ENCODE data around the gene LTB4R2.

LTB4R2 gene

GRCh38 chr14:24270537-24271133 lies 39.3 kb upstream of the LTB4R2 start:
- Mint-ChIP-seq H3K4me1 (peaks cover 54% of the 10 kb centered on the region), H3K36me3 (peaks cover 18% of the 10 kb centered on the region), H3K4me3 (peak overlapping the region; percentile 85), H3K27ac (peak overlapping the region; percentile 97), H3K9me3 (no peaks in the 10 kb centered on the region), H3K27me3 (no peaks in the 10 kb centered on the region)
- CTCF ChIA-PET = interaction anchor here (1.2 to 12.6 kb wide), 10 partner anchors 10 to 57 kb away, joined by 4 to 110 read pairs (median 7); partner anchors contain the start of genes CHMP4A, CIDEB, DHRS1 and MDP1
- DNase-seq = no peak

- Mint-ChIP-seq H3K36me3 (peaks cover 16% of the 10 kb centered on the region), H3K9me3 (no peaks in the 10 kb centered on the region), H3K27me3 (no peaks in the 10 kb centered on the region), H3K27ac (peak within 1 kb of the TSS; percentile 97), H3K4me1 (peaks cover 54% of the 10 kb centered on the region), H3K4me3 (peak within 1 kb of the TSS; percentile 85)
- CTCF ChIA-PET = interaction anchor here (0.9 to 12.6 kb wide), 12 partner anchors 9 to 58 kb away, joined by 3 to 110 read pairs (median 6); partner anchors contain the start of genes CHMP4A, CIDEB, DHRS1 and LTB4R2
- peak; percentile 93 for DNase-seq
These were observed 38.7 kb upstream of the LTB4R2 start, which contains the start of gene RABGGTA for GRCh38 chr14:24271134-24271833. RABGGTA (minus strand) TSS chr14:24271597; CDS start chr14:24271115, 482 bp downstream.

GRCh38 chr14:24271834-24272263 lies 38.1 kb upstream of the LTB4R2 start:
- Mint-ChIP-seq H3K9me3 (no peaks in the 10 kb centered on the region), H3K27me3 (no peaks in the 10 kb centered on the region), H3K27ac (peak overlapping the region; percentile 95), H3K36me3 (peaks cover 12% of the 10 kb centered on the region), H3K4me1 (peaks cover 57% of the 10 kb centered on the region), H3K4me3 (peak overlapping the region; percentile 85)
- CTCF ChIA-PET = interaction anchor here (0.7 to 12.6 kb wide), 11 partner anchors 9 to 59 kb away, joined by 3 to 110 read pairs (median 5); partner anchors contain the start of genes CHMP4A, CIDEB, DHRS1 and LTB4R2
- no peak for DNase-seq

- CTCF ChIA-PET = interaction anchor here (0.7 to 12.6 kb wide), 9 partner anchors 8 to 59 kb away, joined by 3 to 110 read pairs (median 8); partner anchors contain the start of genes CHMP4A, CIDEB, DHRS1 and LTB4R2
- Mint-ChIP-seq H3K27ac (peak overlapping the region; percentile 95), H3K36me3 (peaks cover 5% of the 10 kb centered on the region), H3K27me3 (no peaks in the 10 kb centered on the region), H3K4me1 (peaks cover 60% of the 10 kb centered on the region), H3K9me3 (no peaks in the 10 kb centered on the region), H3K4me3 (peak overlapping the region; percentile 31)
- no peak for DNase-seq
These were observed 37.5 kb upstream of the LTB4R2 start for GRCh38 chr14:24272467-24272866.

GRCh38 chr14:24273422-24273998 lies 36.4 kb upstream of the LTB4R2 start:
- DNase-seq = no peak
- CTCF ChIA-PET = interaction anchor here (0.7 to 12.6 kb wide), 15 partner anchors 16 to 158 kb away, joined by 3 to 110 read pairs (median 4); partner anchors contain the start of genes CIDEB, DHRS1, LTB4R2 and NOP9
- no peak overlapping the region for H3K4me3 Mint-ChIP-seq

GRCh38 chr14:24274101-24274543 lies 35.8 kb upstream of the LTB4R2 start:
- DNase-seq = peak; percentile 48
- Mint-ChIP-seq H3K27me3 (no peaks in the 10 kb centered on the region), H3K4me1 (peaks cover 70% of the 10 kb centered on the region), H3K4me3 (no peak overlapping the region), H3K27ac (peak overlapping the region; percentile 84), H3K36me3 (peaks cover 4% of the 10 kb centered on the region), H3K9me3 (no peaks in the 10 kb centered on the region)
- CTCF ChIA-PET = interaction anchor here (0.7 to 12.6 kb wide), 15 partner anchors 16 to 158 kb away, joined by 3 to 110 read pairs (median 4); partner anchors contain the start of genes CIDEB, DHRS1, LTB4R2 and MDP1

More at GRCh38 chr14:24273422-24273998, 36.4 kb upstream of the LTB4R2 start:
- Mint-ChIP-seq H3K4me1 (peaks cover 65% of the 10 kb centered on the region), H3K9me3 (no peaks in the 10 kb centered on the region), H3K27me3 (no peaks in the 10 kb centered on the region), H3K36me3 (peaks cover 5% of the 10 kb centered on the region), H3K27ac (peak overlapping the region; percentile 84)

- no peaks in the 10 kb centered on the region for H3K36me3 Mint-ChIP-seq
- H3K27ac Mint-ChIP-seq = no peak overlapping the region
- peaks cover 60% of the 10 kb centered on the region for H3K4me1 Mint-ChIP-seq
- H3K9me3 Mint-ChIP-seq = no peaks in the 10 kb centered on the region
- no peak for DNase-seq
- CTCF ChIA-PET = interaction anchor here (0.9 to 12.6 kb wide), 2 partner anchors 23 to 29 kb away, joined by 3 to 110 read pairs; partner anchors contain the start of genes DHRS1 and NOP9
- peaks cover 13% of the 10 kb centered on the region for H3K27me3 Mint-ChIP-seq
- no peak overlapping the region for H3K4me3 Mint-ChIP-seq
These were observed 32.9 kb upstream of the LTB4R2 start for GRCh38 chr14:24277071-24277470.

GRCh38 chr14:24277606-24278321 lies 32.2 kb upstream of the LTB4R2 start:
- Mint-ChIP-seq H3K4me3 (no peak overlapping the region), H3K36me3 (no peaks in the 10 kb centered on the region), H3K9me3 (no peaks in the 10 kb centered on the region), H3K27me3 (peaks cover 13% of the 10 kb centered on the region), H3K27ac (no peak overlapping the region), H3K4me1 (peaks cover 53% of the 10 kb centered on the region)
- DNase-seq = no peak
- CTCF ChIA-PET = interaction anchor here (0.6 to 12.6 kb wide), 5 partner anchors 12 to 62 kb away, joined by 3 to 110 read pairs (median 3); partner anchors contain the start of genes CIDEB, DHRS1, MDP1 and NOP9

- CTCF ChIA-PET = interaction anchor here (1.1 to 12.6 kb wide), 7 partner anchors 8 to 63 kb away, joined by 3 to 110 read pairs (median 11); partner anchors contain the start of genes CIDEB, DHRS1, MDP1 and NOP9
- no peak overlapping the region for H3K27ac Mint-ChIP-seq
- no peaks in the 10 kb centered on the region for H3K36me3 Mint-ChIP-seq
- H3K9me3 Mint-ChIP-seq = no peaks in the 10 kb centered on the region
- peaks cover 48% of the 10 kb centered on the region for H3K4me1 Mint-ChIP-seq
- H3K4me3 Mint-ChIP-seq = no peak overlapping the region
- peaks cover 13% of the 10 kb centered on the region for H3K27me3 Mint-ChIP-seq
- DNase-seq = no peak
These were observed 31.5 kb upstream of the LTB4R2 start for GRCh38 chr14:24278424-24278823.

- Mint-ChIP-seq H3K4me1 (peaks cover 37% of the 10 kb centered on the region), H3K27ac (no peak overlapping the region), H3K27me3 (peaks cover 13% of the 10 kb centered on the region), H3K9me3 (no peaks in the 10 kb centered on the region), H3K36me3 (no peaks in the 10 kb centered on the region), H3K4me3 (no peak overlapping the region)
- CTCF ChIA-PET = interaction anchor here (0.6 to 12.6 kb wide), 11 partner anchors 9 to 51 kb away, joined by 3 to 110 read pairs (median 4); partner anchors contain the start of genes CIDEB, DHRS1, LTB4R2 and NOP9
- peak; percentile 55 for DNase-seq
These were observed 30.4 kb upstream of the LTB4R2 start for GRCh38 chr14:24279301-24280186.

GRCh38 chr14:24280797-24281460 lies 29.0 kb upstream of the LTB4R2 start:
- CTCF ChIA-PET = interaction anchor here (0.8 to 12.6 kb wide), 7 partner anchors 9 to 38 kb away, joined by 3 to 110 read pairs (median 16); partner anchors contain the start of genes CIDEB, DHRS1, NOP9 and RABGGTA
- H3K27me3 Mint-ChIP-seq = peaks cover 13% of the 10 kb centered on the region
- no peaks in the 10 kb centered on the region for H3K36me3 Mint-ChIP-seq
- H3K4me3 Mint-ChIP-seq = no peak overlapping the region
- DNase-seq = no peak
- H3K27ac Mint-ChIP-seq = peak overlapping the region; percentile 39
- peaks cover 31% of the 10 kb centered on the region for H3K4me1 Mint-ChIP-seq
- H3K9me3 Mint-ChIP-seq = no peaks in the 10 kb centered on the region

GRCh38 chr14:24281636-24282035 lies 28.3 kb upstream of the LTB4R2 start:
- no peak overlapping the region for H3K27ac Mint-ChIP-seq
- H3K4me1 Mint-ChIP-seq = peaks cover 30% of the 10 kb centered on the region
- DNase-seq = no peak
- peaks cover 13% of the 10 kb centered on the region for H3K27me3 Mint-ChIP-seq
- CTCF ChIA-PET = interaction anchor here (0.8 to 4.4 kb wide), 4 partner anchors 9 to 27 kb away, joined by 3 to 19 read pairs (median 6); partner anchors contain the start of gene RABGGTA
- H3K36me3 Mint-ChIP-seq = no peaks in the 10 kb centered on the region
- H3K4me3 Mint-ChIP-seq = no peak overlapping the region
- no peaks in the 10 kb centered on the region for H3K9me3 Mint-ChIP-seq

Measured in activated naive CD4-positive, alpha-beta T cell treated with anti-CD3 and anti-CD28 coated beads, Interleukin-2, amount 10 ng/mL, durations not matched to agents 7 days and 5 days (primary cell).